Duodenal mucosa (tissue), 2 donors: ENCODE data around the gene PPM1J.

Experiments used
- H3K27ac ChIP-seq: one replicate; pipeline ENCODE4 v1.7.0; 2013; ENCODE audit warnings: low read depth, low read length
- H3K27me3 ChIP-seq, 2 donors: one replicate each; pipeline ENCODE4 v1.7.0; 2013; ENCODE audit warnings: low read length in 2 of 2, control low read depth in 1 of 2; ENCODE audit not compliant: insufficient read depth in 2 of 2, control insufficient read depth in 1 of 2
- H3K36me3 ChIP-seq, 2 donors: one replicate each; pipeline ENCODE4 v1.7.0; 2013; ENCODE audit warnings: low read length in 2 of 2, control low read depth in 1 of 2; ENCODE audit not compliant: insufficient read depth in 2 of 2, control insufficient read depth in 1 of 2
- H3K4me1 ChIP-seq, 2 donors: one replicate each; pipeline ENCODE4 v1.7.0; 2013; ENCODE audit warnings: low read length in 2 of 2, control low read depth in 1 of 2; ENCODE audit not compliant: insufficient read depth in 2 of 2, control insufficient read depth in 1 of 2
- H3K4me3 ChIP-seq, 2 donors: one replicate each; pipeline ENCODE4 v1.7.0; 2013; ENCODE audit warnings: low read length in 2 of 2, low read depth in 1 of 2
- H3K9ac ChIP-seq, 2 donors: one replicate each; pipeline ENCODE4 v1.7.0; 2013; ENCODE audit warnings: low read length in 2 of 2, low read depth in 1 of 2
- H3K9me3 ChIP-seq, 2 donors: one replicate each; pipeline ENCODE4 v1.7.0; 2013; ENCODE audit warnings: low read length in 2 of 2, control low read depth in 1 of 2; ENCODE audit not compliant: control insufficient read depth in 1 of 2

The PPM1J gene

GRCh38 chr1:112674986-112675727 lies 40.0 kb downstream of the PPM1J start:
- H3K4me1 ChIP-seq: peaks cover 18 to 22% of the 10 kb centered on the region in 2 donors
- H3K9ac ChIP-seq: peak overlapping the region; percentile 85 to 89

GRCh38 chr1:112674440-112674985 lies 40.6 kb downstream of the PPM1J start, which contains the start of gene MOV10:
Gene MOV10 (plus strand): TSS chr1:112674659. CDS start chr1:112674913, 254 bp downstream.
- Histone ChIP-seq H3K36me3 (peaks cover 5 to 20% of the 10 kb centered on the region in 2 donors), H3K4me1 (peaks cover 18 to 22% of the 10 kb centered on the region in 2 donors), H3K9ac (peak within 1 kb of the TSS; percentile 85 to 89), H3K27me3 (no peaks in the 10 kb centered on the region), H3K27ac (peak within 1 kb of the TSS; percentile 76), H3K9me3 (no peaks in the 10 kb centered on the region), H3K4me3 (peak within 1 kb of the TSS; percentile 77 to 95)

More at GRCh38 chr1:112674986-112675727, 40.0 kb downstream of the PPM1J start:
- H3K9me3 ChIP-seq: no peaks in the 10 kb centered on the region
- peak overlapping the region; percentile 76 for H3K27ac ChIP-seq
- H3K4me3 ChIP-seq: peak overlapping the region; percentile 77 to 95
- peaks cover 0 to 13% of the 10 kb centered on the region in 2 donors for H3K36me3 ChIP-seq
- H3K27me3 ChIP-seq: no peaks in the 10 kb centered on the region

- H3K27ac ChIP-seq: peak overlapping the region; percentile 76
- H3K9me3 ChIP-seq: no peaks in the 10 kb centered on the region
- peak overlapping the region; percentile 85 to 89 for H3K9ac ChIP-seq
- H3K36me3 ChIP-seq: peaks cover 6 to 27% of the 10 kb centered on the region in 2 donors
- peaks cover 18 to 22% of the 10 kb centered on the region in 2 donors for H3K4me1 ChIP-seq
- H3K4me3 ChIP-seq: peak overlapping the region; percentile 77 to 95
- no peaks in the 10 kb centered on the region for H3K27me3 ChIP-seq
Measured at GRCh38 chr1:112673592-112674439, 41.3 kb downstream of the PPM1J start.

GRCh38 chr1:112672842-112673241 lies 42.3 kb downstream of the PPM1J start:
- H3K27ac ChIP-seq: no peak overlapping the region
- H3K36me3 ChIP-seq: peaks cover 7 to 36% of the 10 kb centered on the region in 2 donors

GRCh38 chr1:112672009-112672408 lies 43.1 kb downstream of the PPM1J start:
- H3K36me3 ChIP-seq: peaks cover 14 to 44% of the 10 kb centered on the region in 2 donors
- H3K27me3 ChIP-seq: no peaks in the 10 kb centered on the region
- H3K27ac ChIP-seq: no peak overlapping the region
- H3K9me3 ChIP-seq: no peaks in the 10 kb centered on the region
- H3K9ac ChIP-seq: no peak overlapping the region
- no peak overlapping the region for H3K4me3 ChIP-seq
- peaks cover 18 to 22% of the 10 kb centered on the region in 2 donors for H3K4me1 ChIP-seq

More at GRCh38 chr1:112672842-112673241, 42.3 kb downstream of the PPM1J start:
- Histone ChIP-seq H3K27me3 (no peaks in the 10 kb centered on the region), H3K4me3 (no peak overlapping the region), H3K9me3 (no peaks in the 10 kb centered on the region), H3K4me1 (peaks cover 18 to 22% of the 10 kb centered on the region in 2 donors), H3K9ac (no peak overlapping the region)

- H3K4me3 ChIP-seq: no peak overlapping the region
- no peaks in the 10 kb centered on the region for H3K27me3 ChIP-seq
- H3K27ac ChIP-seq: no peak overlapping the region
- no peaks in the 10 kb centered on the region for H3K4me1 ChIP-seq
- H3K36me3 ChIP-seq: peaks cover 26 to 87% of the 10 kb centered on the region in 2 donors
- no peaks in the 10 kb centered on the region for H3K9me3 ChIP-seq
- no peak overlapping the region for H3K9ac ChIP-seq
Measured at GRCh38 chr1:112666946-112667345, 48.2 kb downstream of the PPM1J start.

- Histone ChIP-seq H3K4me1 (no peaks in the 10 kb centered on the region), H3K27ac (no peak overlapping the region), H3K4me3 (no peak overlapping the region), H3K9ac (no peak overlapping the region), H3K9me3 (no peaks in the 10 kb centered on the region), H3K36me3 (peaks cover 36 to 90% of the 10 kb centered on the region in 2 donors), H3K27me3 (no peaks in the 10 kb centered on the region)
Measured at GRCh38 chr1:112665857-112666256, 49.3 kb downstream of the PPM1J start.
